SK-N-SH treated with all-trans-retinoic acid at 6 μM for 48 hours (cell line): Measurements from ENCODE around the gene CNPY4.

Experiments used
- ATAC-seq: fragments of 200-7000 bp; cut with Tn5 transposase; 3 replicates; pipeline ENCODE4 v1.9.1; 2020; ENCODE audit warnings: mild to moderate bottlenecking, moderate library complexity
- CSDC2 ChIP-seq: fragments of 250-450 bp; sonication (Bioruptor Pico); IDR thresholded peaks from 2 replicates; pipeline ENCODE4 v1.5.0; 2020; ENCODE audit warnings: mild to moderate bottlenecking, moderate library complexity
- ESRRG ChIP-seq: fragments of 250-450 bp; sonication (Bioruptor Pico); IDR thresholded peaks from 2 replicates; pipeline ENCODE4 v1.6.1; 2021; ENCODE audit warnings: mild to moderate bottlenecking
- GLIS3 ChIP-seq: fragments of 250-450 bp; sonication (Bioruptor Pico); IDR thresholded peaks from 2 replicates; pipeline ENCODE4 v1.5.0; 2020; ENCODE audit warnings: mild to moderate bottlenecking, moderate library complexity
- ISL1 ChIP-seq: fragments of 250-450 bp; sonication (Bioruptor Pico); IDR thresholded peaks from 2 replicates; pipeline ENCODE4 v2.1.2; 2022; ENCODE audit warnings: mild to moderate bottlenecking, moderate library complexity
- PPARA ChIP-seq: fragments of 250-450 bp; sonication (Bioruptor Pico); IDR thresholded peaks from 2 replicates; pipeline ENCODE4 v1.5.0; 2020; ENCODE audit warnings: mild to moderate bottlenecking, borderline replicate concordance
- RARB ChIP-seq: fragments of 250-450 bp; sonication (Bioruptor Pico); IDR thresholded peaks from 2 replicates; pipeline ENCODE4 v1.8.0; 2021; ENCODE audit warnings: mild to moderate bottlenecking, moderate library complexity
- SNAI2 ChIP-seq: fragments of 250-450 bp; sonication (Bioruptor Pico); IDR thresholded peaks from 2 replicates; pipeline ENCODE4 v1.5.0; 2020; ENCODE audit warnings: mild to moderate bottlenecking, moderate library complexity
- TCF4 ChIP-seq: fragments of 250-450 bp; sonication (Bioruptor Pico); IDR thresholded peaks from 2 replicates; pipeline ENCODE4 v1.8.0; 2021; ENCODE audit warnings: mild to moderate bottlenecking, moderate library complexity, borderline replicate concordance
- ZFP30 ChIP-seq: fragments of 450-650 bp; formaldehyde crosslinking; IDR thresholded peaks from 2 replicates; pipeline ENCODE4 v1.5.0; 2022; ENCODE audit warnings: mild to moderate bottlenecking, moderate library complexity
- ZNF70 ChIP-seq: fragments of 450-650 bp; formaldehyde crosslinking; IDR thresholded peaks from 2 replicates; pipeline ENCODE4 v1.5.0; 2020; ENCODE audit warnings: mild to moderate bottlenecking, moderate library complexity
- ZNF8 ChIP-seq: fragments of 450-650 bp; formaldehyde crosslinking; IDR thresholded peaks from 2 replicates; pipeline ENCODE4 v1.5.0; 2020; ENCODE audit warnings: mild to moderate bottlenecking, moderate library complexity
- TF ChIP-seq, protein P1 (sequence below): fragments of 250-450 bp; sonication (Bioruptor Pico); IDR thresholded peaks from 2 replicates; pipeline ENCODE4 v1.5.0; 2020; ENCODE audit warnings: mild to moderate bottlenecking, moderate library complexity
- TF ChIP-seq, protein P2 (sequence below): fragments of 250-450 bp; sonication (Bioruptor Pico); IDR thresholded peaks from 2 replicates; pipeline ENCODE4 v1.8.0; 2020; ENCODE audit warnings: mild to moderate bottlenecking, moderate library complexity, borderline replicate concordance
- TF ChIP-seq, protein P3 (sequence below): fragments of 250-450 bp; sonication (Bioruptor Pico); IDR thresholded peaks from 2 replicates; pipeline ENCODE4 v1.5.1; 2021; ENCODE audit warnings: mild to moderate bottlenecking, moderate library complexity

CNPY4 gene

DNA sequence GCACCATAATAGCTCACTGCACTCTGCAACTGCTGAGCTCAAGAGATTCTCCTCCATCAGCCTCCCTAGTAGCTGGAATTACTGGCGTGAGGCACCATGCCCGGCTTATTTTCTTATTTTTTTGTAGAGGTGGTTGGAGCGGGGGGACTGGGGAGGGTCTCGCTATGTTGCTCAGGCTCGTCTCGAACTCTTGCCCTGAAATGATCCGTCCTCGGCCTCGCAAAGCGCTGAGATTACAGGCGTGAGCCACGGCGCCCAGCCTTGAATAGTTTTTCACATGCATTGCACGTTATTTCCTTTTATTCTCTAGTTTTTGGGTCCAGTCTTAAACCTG, 28.8 kb downstream of the CNPY4 start:
- no peak for ATAC-seq
- no peak for TF ChIP-seq ZNF70 (CRISPR knock-in tag)
- TF ChIP-seq TCF4 (CRISPR knock-in tag) = no peak
- TF ChIP-seq ESRRG (CRISPR knock-in tag) = no peak
- TF ChIP-seq RARB (CRISPR knock-in tag) = no peak
- TF ChIP-seq, protein P1, sequence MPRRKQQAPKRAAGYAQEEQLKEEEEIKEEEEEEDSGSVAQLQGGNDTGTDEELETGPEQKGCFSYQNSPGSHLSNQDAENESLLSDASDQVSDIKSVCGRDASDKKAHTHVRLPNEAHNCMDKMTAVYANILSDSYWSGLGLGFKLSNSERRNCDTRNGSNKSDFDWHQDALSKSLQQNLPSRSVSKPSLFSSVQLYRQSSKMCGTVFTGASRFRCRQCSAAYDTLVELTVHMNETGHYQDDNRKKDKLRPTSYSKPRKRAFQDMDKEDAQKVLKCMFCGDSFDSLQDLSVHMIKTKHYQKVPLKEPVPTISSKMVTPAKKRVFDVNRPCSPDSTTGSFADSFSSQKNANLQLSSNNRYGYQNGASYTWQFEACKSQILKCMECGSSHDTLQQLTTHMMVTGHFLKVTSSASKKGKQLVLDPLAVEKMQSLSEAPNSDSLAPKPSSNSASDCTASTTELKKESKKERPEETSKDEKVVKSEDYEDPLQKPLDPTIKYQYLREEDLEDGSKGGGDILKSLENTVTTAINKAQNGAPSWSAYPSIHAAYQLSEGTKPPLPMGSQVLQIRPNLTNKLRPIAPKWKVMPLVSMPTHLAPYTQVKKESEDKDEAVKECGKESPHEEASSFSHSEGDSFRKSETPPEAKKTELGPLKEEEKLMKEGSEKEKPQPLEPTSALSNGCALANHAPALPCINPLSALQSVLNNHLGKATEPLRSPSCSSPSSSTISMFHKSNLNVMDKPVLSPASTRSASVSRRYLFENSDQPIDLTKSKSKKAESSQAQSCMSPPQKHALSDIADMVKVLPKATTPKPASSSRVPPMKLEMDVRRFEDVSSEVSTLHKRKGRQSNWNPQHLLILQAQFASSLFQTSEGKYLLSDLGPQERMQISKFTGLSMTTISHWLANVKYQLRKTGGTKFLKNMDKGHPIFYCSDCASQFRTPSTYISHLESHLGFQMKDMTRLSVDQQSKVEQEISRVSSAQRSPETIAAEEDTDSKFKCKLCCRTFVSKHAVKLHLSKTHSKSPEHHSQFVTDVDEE (CRISPR knock-in tag) = no peak
- no peak for TF ChIP-seq PPARA (CRISPR knock-in tag)
- TF ChIP-seq, protein P2, sequence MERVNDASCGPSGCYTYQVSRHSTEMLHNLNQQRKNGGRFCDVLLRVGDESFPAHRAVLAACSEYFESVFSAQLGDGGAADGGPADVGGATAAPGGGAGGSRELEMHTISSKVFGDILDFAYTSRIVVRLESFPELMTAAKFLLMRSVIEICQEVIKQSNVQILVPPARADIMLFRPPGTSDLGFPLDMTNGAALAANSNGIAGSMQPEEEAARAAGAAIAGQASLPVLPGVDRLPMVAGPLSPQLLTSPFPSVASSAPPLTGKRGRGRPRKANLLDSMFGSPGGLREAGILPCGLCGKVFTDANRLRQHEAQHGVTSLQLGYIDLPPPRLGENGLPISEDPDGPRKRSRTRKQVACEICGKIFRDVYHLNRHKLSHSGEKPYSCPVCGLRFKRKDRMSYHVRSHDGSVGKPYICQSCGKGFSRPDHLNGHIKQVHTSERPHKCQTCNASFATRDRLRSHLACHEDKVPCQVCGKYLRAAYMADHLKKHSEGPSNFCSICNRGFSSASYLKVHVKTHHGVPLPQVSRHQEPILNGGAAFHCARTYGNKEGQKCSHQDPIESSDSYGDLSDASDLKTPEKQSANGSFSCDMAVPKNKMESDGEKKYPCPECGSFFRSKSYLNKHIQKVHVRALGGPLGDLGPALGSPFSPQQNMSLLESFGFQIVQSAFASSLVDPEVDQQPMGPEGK (CRISPR knock-in tag) = no peak

DNA sequence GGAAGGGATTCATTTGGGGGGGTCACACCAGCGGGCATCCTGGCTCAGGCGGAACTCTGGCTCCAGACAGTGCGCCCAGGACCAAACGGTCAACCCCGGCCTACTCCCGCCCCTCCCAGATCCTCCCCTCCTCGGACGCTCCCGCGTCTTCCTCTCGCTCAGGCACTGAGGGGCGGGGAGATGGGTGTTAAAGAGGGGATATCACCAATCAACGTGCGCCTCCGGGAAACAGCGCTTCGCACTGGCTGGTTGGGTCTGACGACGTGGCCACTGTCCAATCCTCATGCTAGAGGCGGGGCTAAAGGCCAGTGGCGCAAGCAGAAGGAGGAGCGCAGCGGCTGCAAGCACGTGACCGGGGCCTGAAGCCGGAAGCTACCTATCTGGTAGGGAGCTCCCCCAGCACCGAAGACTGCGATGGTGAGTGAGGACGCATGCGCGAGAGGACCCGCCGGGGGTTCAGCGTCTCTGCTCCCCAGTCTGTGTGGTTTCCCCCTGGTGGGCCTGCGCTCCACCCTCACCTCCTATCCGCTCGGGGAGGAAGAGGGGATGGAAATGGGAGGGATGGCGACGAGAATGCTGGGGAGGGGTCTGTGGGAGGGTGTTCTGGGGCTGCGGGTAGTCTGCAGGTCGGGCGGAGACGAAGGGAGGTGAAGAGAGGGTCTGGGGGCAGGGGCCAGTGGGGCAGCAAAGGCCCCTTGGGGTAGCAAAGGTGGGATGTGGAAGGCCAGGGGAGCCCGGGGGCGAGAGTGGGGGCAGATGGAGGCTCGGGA, 29.3 kb downstream of the CNPY4 start, which contains the start of gene LAMTOR4:
Gene LAMTOR4 (plus strand): TSS at position 360 of the 770 bp plus-strand sequence. CDS start 55 bp downstream, at position 415.
- ATAC-seq = peak; percentile 98
- TF ChIP-seq, protein P3, sequence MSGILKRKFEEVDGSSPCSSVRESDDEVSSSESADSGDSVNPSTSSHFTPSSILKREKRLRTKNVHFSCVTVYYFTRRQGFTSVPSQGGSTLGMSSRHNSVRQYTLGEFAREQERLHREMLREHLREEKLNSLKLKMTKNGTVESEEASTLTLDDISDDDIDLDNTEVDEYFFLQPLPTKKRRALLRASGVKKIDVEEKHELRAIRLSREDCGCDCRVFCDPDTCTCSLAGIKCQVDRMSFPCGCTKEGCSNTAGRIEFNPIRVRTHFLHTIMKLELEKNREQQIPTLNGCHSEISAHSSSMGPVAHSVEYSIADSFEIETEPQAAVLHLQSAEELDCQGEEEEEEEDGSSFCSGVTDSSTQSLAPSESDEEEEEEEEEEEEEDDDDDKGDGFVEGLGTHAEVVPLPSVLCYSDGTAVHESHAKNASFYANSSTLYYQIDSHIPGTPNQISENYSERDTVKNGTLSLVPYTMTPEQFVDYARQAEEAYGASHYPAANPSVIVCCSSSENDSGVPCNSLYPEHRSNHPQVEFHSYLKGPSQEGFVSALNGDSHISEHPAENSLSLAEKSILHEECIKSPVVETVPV (CRISPR knock-in tag) = no peak
- peak; percentile 32; the same call in 1 of the 2 replicates for TF ChIP-seq ZNF8 (CRISPR knock-in tag)
- TF ChIP-seq, protein P2 (CRISPR knock-in tag) = 0 out of 2 replicates have a peak, but pooled peaks have one; percentile 46
- no peak for TF ChIP-seq ZFP30 (CRISPR knock-in tag)
- peak; percentile 77; the same call in 1 of the 2 replicates for TF ChIP-seq GLIS3 (CRISPR knock-in tag)

DNA sequence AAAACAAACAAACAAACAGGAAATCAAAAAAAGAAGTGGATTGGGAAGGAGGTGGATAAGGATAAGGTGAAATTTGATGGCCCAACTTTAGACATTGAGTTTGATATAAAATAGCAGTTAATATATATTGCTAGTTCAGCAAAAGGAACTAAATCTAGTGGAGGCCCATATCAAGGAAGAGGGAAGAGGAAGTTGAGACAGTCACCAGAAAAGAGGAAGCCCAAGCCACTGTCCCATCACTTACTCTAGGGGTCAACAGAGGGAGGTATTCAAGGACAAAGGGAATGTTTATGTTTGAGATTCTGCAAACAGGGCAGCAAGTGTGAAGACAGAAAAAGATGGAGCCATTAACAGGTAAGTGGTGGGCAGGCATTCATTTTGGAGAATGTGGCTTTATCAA, 33.0 kb downstream of the CNPY4 start:
- no peak for ATAC-seq
- TF ChIP-seq SNAI2 (CRISPR knock-in tag) = no peak
- no peak for TF ChIP-seq ISL1 (CRISPR knock-in tag)
- TF ChIP-seq PPARA (CRISPR knock-in tag) = no peak
- TF ChIP-seq CSDC2 (CRISPR knock-in tag) = no peak
- no peak for TF ChIP-seq ZFP30 (CRISPR knock-in tag)
- TF ChIP-seq, protein P1 (CRISPR knock-in tag) = no peak
- TF ChIP-seq ESRRG (CRISPR knock-in tag) = no peak
- TF ChIP-seq, protein P3 (CRISPR knock-in tag) = no peak
